ENCODE results near the gene PDLIM3. TPM values are rescaled to one million over a fixed set of nuclear protein-coding genes. Genes with fewer than 3 reads are reported as not detected.

PDLIM3 gene
- total and polyA plus RNA-seq, 2 donors (not counting 1 experiment from before 2014, with no cell fraction given) = 0.15 TPM; not detected in 1

GRCh38 chr4:185567381-185568376, 32.4 kb upstream of the PDLIM3 start:
- POLR2A ChIA-PET = no interaction called here
- Histone ChIP-seq H3K4me1 (ENCODE audit: control insufficient read depth in 2 of 2, insufficient read depth in 2 of 2, low read length in 2 of 2) (no peaks in the 10 kb centered on the region), H2AFZ (ENCODE audit: insufficient read depth, low read depth, low read length, poor library complexity, severe bottlenecking) (no peak overlapping the region), H3K36me3 (replicated peaks in 1 of 2; ENCODE audit: control extremely low read depth in 1 of 2, control insufficient read depth in 1 of 2, extremely low read depth in 1 of 2, insufficient read depth in 2 of 2, low read length in 1 of 2) (no peaks in the 10 kb centered on the region), H3K9ac (ENCODE audit: low read length) (no peak overlapping the region), H3K4me2 (replicated peaks; ENCODE audit: low read depth, low read length, poor library complexity, severe bottlenecking) (no peak overlapping the region), H4K20me1 (ENCODE audit: control insufficient read depth, insufficient read depth, low read length, poor library complexity, severe bottlenecking) (no peaks in the 10 kb centered on the region), H3K4me3 (ENCODE audit: control extremely low read depth in 1 of 5, extremely low read depth in 1 of 5, insufficient read depth in 1 of 5, low read depth in 2 of 5, low read length in 4 of 5) (no peak overlapping the region), H3K27ac (ENCODE audit: low read length in 2 of 2) (no peak overlapping the region), H3K9me3 (ENCODE audit: control extremely low read depth in 1 of 3, control insufficient read depth in 2 of 3, insufficient read depth in 1 of 3, low read length in 2 of 3) (peaks cover 0 to 7% (median 2%) of the 10 kb centered on the region in 3 donors), H3K27me3 (replicated peaks in 1 of 4; ENCODE audit: control extremely low read depth in 1 of 4, control insufficient read depth in 3 of 4, insufficient read depth in 4 of 4, low read length in 3 of 4) (peaks cover 0 to 3% (median 0%) of the 10 kb centered on the region in 4 experiments), H3K79me2 (ENCODE audit: control insufficient read depth, insufficient read depth, low read length) (no peaks in the 10 kb centered on the region)
- H3K4me1 Mint-ChIP-seq = no peaks in the 10 kb centered on the region
- CTCF ChIA-PET = no interaction called here
- DNase-seq (no peak), ATAC-seq (ENCODE audit: low read depth) (no peak)
- H3K4me3 Mint-ChIP-seq = no peak overlapping the region
- no peak for TF ChIP-seq CTCF (IDR thresholded peaks at IDR 0.05)
- TF ChIP-seq EZH2 (IDR thresholded peaks at IDR 0.05; ENCODE audit: borderline replicate concordance, insufficient read depth, low read depth, low read length, poor library complexity, severe bottlenecking) = no peak
- peaks cover 12% of the 10 kb centered on the region for H3K27me3 Mint-ChIP-seq
- no peaks in the 10 kb centered on the region for H3K9me3 Mint-ChIP-seq (ENCODE audit: insufficient read depth)
- 91% methylated on average over 16 of the region's 21 CpGs for WGBS (ENCODE audit: insufficient coverage)
- intact Hi-C loops (cut with micrococcal nuclease) = no loop called here
- H3K27ac Mint-ChIP-seq = no peak overlapping the region

GRCh38 chr4:185566972-185567371, 31.7 kb upstream of the PDLIM3 start:
- no CpG with 5 or more reads among the region's 1 CpG for WGBS (ENCODE audit: insufficient coverage)

More at GRCh38 chr4:185566972-185567371, 31.7 kb upstream of the PDLIM3 start:
- Mint-ChIP-seq H3K27ac (no peak overlapping the region), H3K4me3 (no peak overlapping the region), H3K4me1 (no peaks in the 10 kb centered on the region), H3K9me3 (ENCODE audit: insufficient read depth) (no peaks in the 10 kb centered on the region), H3K27me3 (peaks cover 16% of the 10 kb centered on the region)
- Histone ChIP-seq H3K4me1 (ENCODE audit: control insufficient read depth in 2 of 2, insufficient read depth in 2 of 2, low read length in 2 of 2) (no peaks in the 10 kb centered on the region), H3K27me3 (replicated peaks in 1 of 4; ENCODE audit: control extremely low read depth in 1 of 4, control insufficient read depth in 3 of 4, insufficient read depth in 4 of 4, low read length in 3 of 4) (peaks cover 0 to 6% (median 0%) of the 10 kb centered on the region in 4 experiments), H4K20me1 (ENCODE audit: control insufficient read depth, insufficient read depth, low read length, poor library complexity, severe bottlenecking) (no peaks in the 10 kb centered on the region), H3K27ac (ENCODE audit: low read length in 2 of 2) (no peak overlapping the region), H3K4me2 (replicated peaks; ENCODE audit: low read depth, low read length, poor library complexity, severe bottlenecking) (no peak overlapping the region), H2AFZ (ENCODE audit: insufficient read depth, low read depth, low read length, poor library complexity, severe bottlenecking) (no peak overlapping the region), H3K9ac (ENCODE audit: low read length) (no peak overlapping the region), H3K9me3 (ENCODE audit: control extremely low read depth in 1 of 3, control insufficient read depth in 2 of 3, insufficient read depth in 1 of 3, low read length in 2 of 3) (peaks cover 0 to 7% (median 2%) of the 10 kb centered on the region in 3 donors), H3K4me3 (ENCODE audit: control extremely low read depth in 1 of 5, extremely low read depth in 1 of 5, insufficient read depth in 1 of 5, low read depth in 2 of 5, low read length in 4 of 5) (no peak overlapping the region), H3K79me2 (ENCODE audit: control insufficient read depth, insufficient read depth, low read length) (no peaks in the 10 kb centered on the region), H3K36me3 (replicated peaks in 1 of 2; ENCODE audit: control extremely low read depth in 1 of 2, control insufficient read depth in 1 of 2, extremely low read depth in 1 of 2, insufficient read depth in 2 of 2, low read length in 1 of 2) (no peaks in the 10 kb centered on the region)
- DNase-seq = no peak
- POLR2A ChIA-PET = no interaction called here
- intact Hi-C loops (cut with micrococcal nuclease) = no loop called here
- CTCF ChIA-PET = no interaction called here
- no peak for TF ChIP-seq EZH2 (IDR thresholded peaks at IDR 0.05; ENCODE audit: borderline replicate concordance, insufficient read depth, low read depth, low read length, poor library complexity, severe bottlenecking)
- TF ChIP-seq CTCF (IDR thresholded peaks at IDR 0.05) = no peak
- ATAC-seq (ENCODE audit: low read depth) = no peak
